ENCODE measurements around the gene FAM53B.
"Not testable (repeated sequence)": the region's sequence is repeated elsewhere in the genome, so short reads cannot be mapped to it uniquely, and the experiment has no call there.

Gene FAM53B

GRCh38 chr10:124755581-124755980 lies 11.4 kb upstream of the FAM53B start:
- Histone ChIP-seq H3K36me3 (peaks cover 14% of the 10 kb centered on the region), H3K27ac (no peak overlapping the region), H3K4me2 (no peak overlapping the region), H3K4me1 (peaks cover 19% of the 10 kb centered on the region), H3K9me3 (no peaks in the 10 kb centered on the region), H3K9ac (no peak overlapping the region), H3K27me3 (no peaks in the 10 kb centered on the region), H4K20me1 (no peaks in the 10 kb centered on the region), H3K4me3 (no peak overlapping the region)
- no peak for TF ChIP-seq Cebpa-rat (IDR thresholded peaks at IDR 0.05)

GRCh38 chr10:124754227-124754626 lies 10.0 kb upstream of the FAM53B start:
- Histone ChIP-seq H3K36me3 (peaks cover 8% of the 10 kb centered on the region; the same call in 1 of the 2 replicates), H3K27ac (no peak overlapping the region), H3K9ac (no peak overlapping the region), H3K4me3 (no peak overlapping the region), H3K27me3 (no peaks in the 10 kb centered on the region), H3K4me2 (no peak overlapping the region), H3K4me1 (peaks cover 19% of the 10 kb centered on the region), H3K9me3 (no peaks in the 10 kb centered on the region), H4K20me1 (no peaks in the 10 kb centered on the region)
- TF ChIP-seq Cebpa-rat (IDR thresholded peaks at IDR 0.05): no peak

DNA sequence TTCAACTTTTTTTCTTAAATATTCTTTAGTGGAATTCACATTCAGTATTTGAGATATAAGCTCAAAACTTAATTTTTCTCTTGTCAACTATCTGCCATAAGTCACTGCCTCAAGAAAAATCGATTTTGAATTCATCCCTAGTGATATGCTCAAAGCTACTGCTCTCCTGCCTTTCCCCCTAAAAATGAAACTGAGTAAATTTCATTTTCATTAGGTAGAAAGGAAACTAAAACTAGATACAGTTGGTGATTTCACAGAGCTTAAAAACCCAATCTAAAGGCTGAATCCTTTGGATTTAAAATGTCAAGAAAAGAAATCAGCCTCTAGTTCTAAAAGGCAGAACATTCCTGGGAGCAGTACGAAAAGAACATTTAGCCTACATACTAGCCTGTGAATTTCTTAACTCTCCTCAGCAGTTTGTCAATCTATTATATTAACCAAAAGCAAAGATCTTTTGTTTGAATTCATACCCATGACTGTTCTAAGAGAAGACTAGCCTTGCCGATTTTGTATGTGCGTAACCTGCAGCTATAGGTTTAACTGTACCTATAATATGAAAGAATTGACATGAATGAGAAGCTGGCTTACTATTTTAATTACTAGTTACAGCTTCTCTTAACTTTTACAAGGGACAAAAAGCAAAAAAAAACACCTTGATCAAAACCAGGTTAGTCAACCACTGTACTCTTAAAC lies 4.9 kb upstream of the FAM53B start:
- H3K27ac ChIP-seq: no peak overlapping the region
- peaks cover 10% of the 10 kb centered on the region for H3K4me1 ChIP-seq
- H3K4me2 ChIP-seq: no peak overlapping the region

DNA sequence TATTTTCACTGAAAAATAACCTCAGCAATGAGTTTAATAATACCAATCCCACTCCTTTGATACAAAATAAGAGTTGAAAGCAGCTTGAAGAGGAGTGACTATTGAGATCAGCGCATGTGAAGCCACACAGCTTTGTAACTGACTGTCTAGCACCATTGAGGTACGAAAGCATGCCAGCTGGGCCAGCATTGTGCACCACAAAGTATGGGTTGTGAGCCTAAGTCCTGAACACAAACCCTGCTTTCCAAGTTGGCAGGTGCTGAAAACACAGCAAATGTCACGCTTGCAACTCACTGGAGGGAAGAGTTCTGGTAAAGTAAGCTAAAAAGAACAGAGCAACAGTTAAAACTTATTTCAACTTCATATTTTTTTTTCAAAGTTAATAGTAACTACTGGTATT lies 4.0 kb upstream of the FAM53B start:
- no peak overlapping the region for H3K4me3 ChIP-seq
- H3K27ac ChIP-seq: no peak overlapping the region
- H3K4me2 ChIP-seq: no peak overlapping the region
- H3K9ac ChIP-seq: no peak overlapping the region
- no peaks in the 10 kb centered on the region for H4K20me1 ChIP-seq
- 0 out of 2 replicates have a peak, but pooled peaks cover 6% of the 10 kb centered on the region for H3K36me3 ChIP-seq
- H3K27me3 ChIP-seq: no peaks in the 10 kb centered on the region
- H3K9me3 ChIP-seq: no peaks in the 10 kb centered on the region
- TF ChIP-seq Cebpa-rat (IDR thresholded peaks at IDR 0.05): no peak
- H3K4me1 ChIP-seq: peaks cover 10% of the 10 kb centered on the region

More for the DNA sequence above, 4.9 kb upstream of the FAM53B start:
- no peak overlapping the region for H3K4me3 ChIP-seq
- H3K27me3 ChIP-seq: no peaks in the 10 kb centered on the region
- no peak for TF ChIP-seq Cebpa-rat (IDR thresholded peaks at IDR 0.05)
- H4K20me1 ChIP-seq: no peaks in the 10 kb centered on the region
- H3K9ac ChIP-seq: no peak overlapping the region
- H3K36me3 ChIP-seq: 0 out of 2 replicates have a peak, but pooled peaks cover 6% of the 10 kb centered on the region
- H3K9me3 ChIP-seq: no peaks in the 10 kb centered on the region

DNA sequence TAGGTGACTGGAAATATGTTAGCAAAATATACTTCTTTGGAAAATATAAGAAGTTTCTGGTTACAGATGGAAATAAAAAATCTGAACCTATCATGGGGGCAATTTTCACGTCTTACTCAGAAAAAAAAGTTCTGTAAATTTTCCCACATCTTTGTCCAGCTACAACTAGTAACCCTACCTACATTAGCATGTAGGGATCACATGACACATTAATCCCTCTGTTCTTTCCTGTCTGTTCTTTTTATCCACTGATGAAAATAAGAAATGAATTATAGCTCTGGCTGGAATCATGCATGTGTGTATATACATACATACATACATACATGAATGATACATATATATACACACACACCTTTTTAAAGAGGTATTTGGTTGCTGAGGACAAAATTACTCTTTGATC lies 3.6 kb upstream of the FAM53B start:
- no peak overlapping the region for H3K9ac ChIP-seq
- H4K20me1 ChIP-seq: no peaks in the 10 kb centered on the region
- no peak overlapping the region for H3K4me3 ChIP-seq
- TF ChIP-seq Cebpa-rat (IDR thresholded peaks at IDR 0.05): no peak
- 0 out of 2 replicates have a peak, but pooled peaks cover 6% of the 10 kb centered on the region for H3K36me3 ChIP-seq
- no peaks in the 10 kb centered on the region for H3K27me3 ChIP-seq
- H3K27ac ChIP-seq: no peak overlapping the region
- H3K9me3 ChIP-seq: no peaks in the 10 kb centered on the region
- peaks cover 10% of the 10 kb centered on the region for H3K4me1 ChIP-seq
- no peak overlapping the region for H3K4me2 ChIP-seq

- no peaks in the 10 kb centered on the region for H3K9me3 ChIP-seq
- H3K4me2 ChIP-seq: no peak overlapping the region
- H3K4me3 ChIP-seq: no peak overlapping the region
- no peak overlapping the region for H3K9ac ChIP-seq
- TF ChIP-seq Cebpa-rat (IDR thresholded peaks at IDR 0.05): no peak
- no peaks in the 10 kb centered on the region for H3K27me3 ChIP-seq
- 0 out of 2 replicates have a peak, but pooled peaks cover 6% of the 10 kb centered on the region for H3K36me3 ChIP-seq
- no peak overlapping the region for H3K27ac ChIP-seq
- H4K20me1 ChIP-seq: peaks cover 6% of the 10 kb centered on the region
- peaks cover 17% of the 10 kb centered on the region for H3K4me1 ChIP-seq
These were observed 2.8 kb upstream of the FAM53B start for GRCh38 chr10:124746992-124747391.

DNA sequence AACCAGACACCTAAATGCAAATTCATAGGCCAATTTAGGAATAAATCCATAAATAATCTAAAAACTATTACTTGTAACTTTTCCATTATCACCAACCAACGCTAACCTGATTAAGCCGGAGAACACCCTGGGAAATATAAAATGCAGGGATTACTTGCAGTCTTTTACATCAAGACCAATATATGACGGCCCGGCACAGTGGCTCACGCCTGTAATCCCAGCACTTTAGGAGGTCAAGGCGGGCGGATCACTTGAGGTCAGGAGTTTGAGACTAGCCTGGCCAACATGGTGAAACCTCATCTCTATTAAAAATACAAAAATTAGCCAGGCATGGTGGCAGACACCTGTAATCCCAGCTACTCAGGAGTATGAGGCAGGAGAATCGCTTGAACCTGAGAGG lies 2.3 kb upstream of the FAM53B start:
- H3K9me3 ChIP-seq, H3K36me3 ChIP-seq, H3K4me2 ChIP-seq, H3K27me3 ChIP-seq, H3K4me3 ChIP-seq, H3K27ac ChIP-seq, H3K9ac ChIP-seq: not testable (repeated sequence)
- Histone ChIP-seq H3K4me1 (peaks cover 22% of the 10 kb centered on the region), H4K20me1 (peaks cover 12% of the 10 kb centered on the region)

- Histone ChIP-seq H3K9me3 (no peaks in the 10 kb centered on the region), H3K27ac (no peak overlapping the region), H3K36me3 (0 out of 2 replicates have a peak, but pooled peaks cover 5% of the 10 kb centered on the region), H3K4me3 (no peak overlapping the region), H3K4me2 (no peak overlapping the region), H4K20me1 (peaks cover 19% of the 10 kb centered on the region), H3K4me1 (peaks cover 30% of the 10 kb centered on the region), H3K27me3 (no peaks in the 10 kb centered on the region), H3K9ac (no peak overlapping the region)
- TF ChIP-seq Cebpa-rat (IDR thresholded peaks at IDR 0.05): no peak
These were observed 1.5 kb upstream of the FAM53B start for GRCh38 chr10:124745673-124746072.

GRCh38 chr10:124745252-124745651 lies 1.1 kb upstream of the FAM53B start:
- Histone ChIP-seq H3K27ac (no peak overlapping the region), H3K4me1 (peaks cover 34% of the 10 kb centered on the region), H3K9me3 (no peaks in the 10 kb centered on the region), H3K9ac (no peak overlapping the region), H3K36me3 (0 out of 2 replicates have a peak, but pooled peaks cover 1% of the 10 kb centered on the region), H4K20me1 (peaks cover 23% of the 10 kb centered on the region), H3K4me3 (no peak overlapping the region), H3K27me3 (no peaks in the 10 kb centered on the region), H3K4me2 (peak overlapping the region; percentile 92)
- no peak for TF ChIP-seq Cebpa-rat (IDR thresholded peaks at IDR 0.05)

- Histone ChIP-seq H3K4me3 (peak overlapping the region; percentile 96), H3K27me3 (no peaks in the 10 kb centered on the region), H3K4me1 (peaks cover 52% of the 10 kb centered on the region), H3K36me3 (no peaks in the 10 kb centered on the region), H3K27ac (peak overlapping the region; percentile 93), H3K9me3 (no peaks in the 10 kb centered on the region), H3K9ac (peak overlapping the region; percentile 96), H4K20me1 (peaks cover 42% of the 10 kb centered on the region), H3K4me2 (peak overlapping the region; percentile 92)
- no peak for TF ChIP-seq Cebpa-rat (IDR thresholded peaks at IDR 0.05)
These were observed 732 bp downstream of the FAM53B start for GRCh38 chr10:124743191-124744101.
